Mammary epithelial cell (primary cell): Measurements from ENCODE around the gene TYSND1.
"Not testable (repeated sequence)": the region's sequence is repeated elsewhere in the genome, so short reads cannot be mapped to it uniquely, and the experiment has no call there.

ENCODE experiments used
- EZH2 ChIP-seq: IDR thresholded peaks from 2 replicates; pipeline ENCODE4 v1.6.1; 2012; ENCODE audit warnings: low read length, inconsistent platforms, borderline replicate concordance
- TF ChIP-seq, protein P1 (sequence below), 2 donors: IDR thresholded peaks in 1 of 2; conservative IDR thresholded peaks in 1 of 2; 2 replicates each; pipeline ENCODE4 v1.5.1; 2011 to 2012; ENCODE audit warnings: inconsistent platforms in 2 of 2, low read length in 2 of 2, mild to moderate bottlenecking in 2 of 2, control low read depth in 1 of 2, low read depth in 1 of 2; ENCODE audit not compliant: insufficient read depth in 1 of 2; ENCODE audit errors: extremely low read depth in 1 of 2

DNA sequence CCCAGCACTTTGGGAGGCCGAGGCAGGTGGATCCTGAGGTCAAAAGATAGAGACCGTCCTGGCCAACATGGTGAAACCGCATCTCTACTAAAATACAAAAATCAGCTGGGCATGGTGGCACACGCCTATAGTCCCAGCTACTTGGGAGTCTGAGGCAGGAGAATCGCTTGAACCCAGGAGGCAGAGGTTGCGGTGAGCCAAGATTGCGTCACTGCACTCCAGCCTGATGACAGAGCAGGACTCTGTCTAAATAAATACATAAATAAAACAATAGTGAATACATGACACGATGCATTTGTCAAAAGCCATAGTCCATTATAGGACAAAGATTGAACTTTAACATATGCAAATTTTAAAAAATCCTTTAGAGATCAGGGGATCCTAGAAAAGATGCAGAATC lies 32.7 kb upstream of the TYSND1 start:
- TF ChIP-seq, protein P1, sequence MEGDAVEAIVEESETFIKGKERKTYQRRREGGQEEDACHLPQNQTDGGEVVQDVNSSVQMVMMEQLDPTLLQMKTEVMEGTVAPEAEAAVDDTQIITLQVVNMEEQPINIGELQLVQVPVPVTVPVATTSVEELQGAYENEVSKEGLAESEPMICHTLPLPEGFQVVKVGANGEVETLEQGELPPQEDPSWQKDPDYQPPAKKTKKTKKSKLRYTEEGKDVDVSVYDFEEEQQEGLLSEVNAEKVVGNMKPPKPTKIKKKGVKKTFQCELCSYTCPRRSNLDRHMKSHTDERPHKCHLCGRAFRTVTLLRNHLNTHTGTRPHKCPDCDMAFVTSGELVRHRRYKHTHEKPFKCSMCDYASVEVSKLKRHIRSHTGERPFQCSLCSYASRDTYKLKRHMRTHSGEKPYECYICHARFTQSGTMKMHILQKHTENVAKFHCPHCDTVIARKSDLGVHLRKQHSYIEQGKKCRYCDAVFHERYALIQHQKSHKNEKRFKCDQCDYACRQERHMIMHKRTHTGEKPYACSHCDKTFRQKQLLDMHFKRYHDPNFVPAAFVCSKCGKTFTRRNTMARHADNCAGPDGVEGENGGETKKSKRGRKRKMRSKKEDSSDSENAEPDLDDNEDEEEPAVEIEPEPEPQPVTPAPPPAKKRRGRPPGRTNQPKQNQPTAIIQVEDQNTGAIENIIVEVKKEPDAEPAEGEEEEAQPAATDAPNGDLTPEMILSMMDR (conservative IDR thresholded peaks at IDR 0.05 in 1 of 2, IDR thresholded peaks at IDR 0.05 in 1 of 2; ENCODE audit: extremely low read depth in 1 of 2, insufficient read depth in 1 of 2, low read depth in 1 of 2, low read length in 2 of 2): not testable (repeated sequence)
- TF ChIP-seq EZH2: not testable (repeated sequence)
